Breast epithelium (tissue), 4 donors: ENCODE measurements around the gene PTPRCAP. TPM values are rescaled to one million over a fixed set of nuclear protein-coding genes. Genes with fewer than 3 reads are reported as not detected.
A peak's percentile ranks its signal among the peaks of the same experiment; 100 is the strongest.

Source experiments
- DNase-seq, 2 donors: peaks; one replicate each; pipeline ENCODE4 v3.0.0-alpha.2; 2019; ENCODE audit warnings: low spot score in 2 of 2
- H3K27ac ChIP-seq, 2 donors: fragments of 200-600 bp; sonication (generic) in 1 of 2; one replicate each; pipeline ENCODE4 v1.5.1; 2016 to 2019; ENCODE audit warnings: mild to moderate bottlenecking in 1 of 2
- H3K27me3 ChIP-seq, 2 donors: fragments of 200-600 bp; sonication (generic) in 1 of 2; one replicate each; pipeline versions ENCODE4 v1.5.1 to v1.6.0; 2017 to 2019; ENCODE audit warnings: control low read depth in 1 of 2, mild to moderate bottlenecking in 1 of 2
- H3K36me3 ChIP-seq: fragments of 200-600 bp; one replicate; pipeline ENCODE4 v1.5.1; 2019
- H3K4me1 ChIP-seq, 2 donors: fragments of 200-600 bp; sonication (generic); one replicate each; pipeline ENCODE4 v1.5.1; 2016 to 2019; ENCODE audit warnings: control low read depth in 1 of 2
- H3K4me3 ChIP-seq, 3 donors: fragments of 200-600 bp; sonication (generic); 1 replicate in 2 of 3; 2 replicates in 1 of 3; pipeline ENCODE4 v1.5.1; 2016 to 2019; ENCODE audit warnings: mild to moderate bottlenecking in 3 of 3, moderate library complexity in 2 of 3
- H3K9me3 ChIP-seq, 2 donors: fragments of 200-600 bp; sonication (generic) in 1 of 2; one replicate each; pipeline ENCODE4 v1.5.1; 2016 to 2019; ENCODE audit warnings: control low read depth in 1 of 2
- POLR2A ChIP-seq: fragments of 450-650 bp; IDR thresholded peaks from one replicate; pipeline ENCODE4 v1.6.1; 2016; ENCODE audit warnings: antibody characterized with exemption, mild to moderate bottlenecking, moderate library complexity
- POLR2AphosphoS5 ChIP-seq, 3 donors: sonication (generic); formaldehyde crosslinking; IDR thresholded peaks; one replicate each; pipeline ENCODE4 v1.6.1; 2017; ENCODE audit warnings: antibody characterized with exemption in 3 of 3
- intact Hi-C: fragments of 100-400 bp; cut with DNase I; formaldehyde crosslinking; loops from one replicate; pipeline ENCODE4 v1.15.1; 2023; ENCODE audit warnings: low total_unique reads
- total RNA-seq, 3 donors: library from RNA; depleted of rRNA; stranded (reverse); fragments of >200 nt; gene quantifications; one replicate each; pipeline ENCODE4 v1.1.0, GENCODE V29; 2016
- TF ChIP-seq, protein P1 (sequence below), 3 donors: fragments of 450-650 bp; IDR thresholded peaks; one replicate each; pipeline ENCODE4 v1.5.1; 2016 to 2017; ENCODE audit warnings: antibody characterized with exemption in 3 of 3, mild to moderate bottlenecking in 3 of 3, moderate library complexity in 3 of 3

Gene PTPRCAP
- total RNA-seq, 3 donors from 2014 or later: 2.1 to 9.2 (median 8.0) TPM

DNA sequence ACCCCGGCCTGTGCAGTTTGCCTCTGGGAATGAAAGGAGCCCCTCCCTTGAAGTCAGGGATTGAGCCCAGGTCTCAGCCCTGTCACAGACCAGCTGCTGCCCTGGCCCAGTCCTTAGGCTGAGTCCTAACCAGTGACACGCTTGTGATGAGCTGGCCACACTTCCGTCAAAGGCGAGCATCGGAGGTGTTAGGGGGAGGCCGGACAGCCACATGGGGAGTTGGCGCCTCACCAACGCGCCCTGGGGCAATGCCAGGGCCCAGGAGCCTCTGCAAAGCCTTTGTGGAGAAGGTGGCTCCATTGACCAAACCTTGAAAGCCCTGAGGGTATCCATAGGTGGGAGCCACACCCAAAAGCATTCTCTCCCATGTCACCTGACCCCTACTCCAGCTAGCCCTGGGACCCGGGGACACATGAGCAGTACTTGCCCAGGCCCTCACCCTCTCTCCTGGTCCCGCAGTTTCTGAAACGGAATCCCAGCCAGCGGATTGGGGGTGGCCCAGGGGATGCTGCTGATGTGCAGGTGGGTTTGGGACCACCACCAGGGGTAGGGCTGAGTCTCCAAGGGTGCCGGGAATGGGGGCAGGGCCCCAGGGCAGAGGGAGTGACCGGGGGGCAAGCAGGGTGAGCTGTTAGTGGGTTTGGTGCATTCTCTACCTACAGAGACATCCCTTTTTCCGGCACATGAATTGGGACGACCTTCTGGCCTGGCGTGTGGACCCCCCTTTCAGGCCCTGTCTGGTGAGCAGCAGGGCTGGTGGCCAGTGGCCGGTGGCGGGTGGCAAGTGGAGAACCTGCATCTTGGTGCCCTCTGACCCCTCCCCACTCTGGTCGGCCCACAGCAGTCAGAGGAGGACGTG lies 3.7 kb downstream of the PTPRCAP start:
- DNase-seq: no peak
- H3K4me1 ChIP-seq: peaks cover 0 to 8% of the 10 kb centered on the region in 2 donors
- no peaks in the 10 kb centered on the region for H3K36me3 ChIP-seq
- no peak overlapping the region for H3K4me3 ChIP-seq
- TF ChIP-seq POLR2AphosphoS5 (IDR thresholded peaks at IDR 0.05) (no peak), POLR2A (no peak)
- TF ChIP-seq, protein P1, sequence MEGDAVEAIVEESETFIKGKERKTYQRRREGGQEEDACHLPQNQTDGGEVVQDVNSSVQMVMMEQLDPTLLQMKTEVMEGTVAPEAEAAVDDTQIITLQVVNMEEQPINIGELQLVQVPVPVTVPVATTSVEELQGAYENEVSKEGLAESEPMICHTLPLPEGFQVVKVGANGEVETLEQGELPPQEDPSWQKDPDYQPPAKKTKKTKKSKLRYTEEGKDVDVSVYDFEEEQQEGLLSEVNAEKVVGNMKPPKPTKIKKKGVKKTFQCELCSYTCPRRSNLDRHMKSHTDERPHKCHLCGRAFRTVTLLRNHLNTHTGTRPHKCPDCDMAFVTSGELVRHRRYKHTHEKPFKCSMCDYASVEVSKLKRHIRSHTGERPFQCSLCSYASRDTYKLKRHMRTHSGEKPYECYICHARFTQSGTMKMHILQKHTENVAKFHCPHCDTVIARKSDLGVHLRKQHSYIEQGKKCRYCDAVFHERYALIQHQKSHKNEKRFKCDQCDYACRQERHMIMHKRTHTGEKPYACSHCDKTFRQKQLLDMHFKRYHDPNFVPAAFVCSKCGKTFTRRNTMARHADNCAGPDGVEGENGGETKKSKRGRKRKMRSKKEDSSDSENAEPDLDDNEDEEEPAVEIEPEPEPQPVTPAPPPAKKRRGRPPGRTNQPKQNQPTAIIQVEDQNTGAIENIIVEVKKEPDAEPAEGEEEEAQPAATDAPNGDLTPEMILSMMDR (IDR thresholded peaks at IDR 0.05): no peak
- H3K27me3 ChIP-seq: no peaks in the 10 kb centered on the region
- no peaks in the 10 kb centered on the region for H3K9me3 ChIP-seq
- intact Hi-C loops: no loop called here
- no peak overlapping the region for H3K27ac ChIP-seq

DNA sequence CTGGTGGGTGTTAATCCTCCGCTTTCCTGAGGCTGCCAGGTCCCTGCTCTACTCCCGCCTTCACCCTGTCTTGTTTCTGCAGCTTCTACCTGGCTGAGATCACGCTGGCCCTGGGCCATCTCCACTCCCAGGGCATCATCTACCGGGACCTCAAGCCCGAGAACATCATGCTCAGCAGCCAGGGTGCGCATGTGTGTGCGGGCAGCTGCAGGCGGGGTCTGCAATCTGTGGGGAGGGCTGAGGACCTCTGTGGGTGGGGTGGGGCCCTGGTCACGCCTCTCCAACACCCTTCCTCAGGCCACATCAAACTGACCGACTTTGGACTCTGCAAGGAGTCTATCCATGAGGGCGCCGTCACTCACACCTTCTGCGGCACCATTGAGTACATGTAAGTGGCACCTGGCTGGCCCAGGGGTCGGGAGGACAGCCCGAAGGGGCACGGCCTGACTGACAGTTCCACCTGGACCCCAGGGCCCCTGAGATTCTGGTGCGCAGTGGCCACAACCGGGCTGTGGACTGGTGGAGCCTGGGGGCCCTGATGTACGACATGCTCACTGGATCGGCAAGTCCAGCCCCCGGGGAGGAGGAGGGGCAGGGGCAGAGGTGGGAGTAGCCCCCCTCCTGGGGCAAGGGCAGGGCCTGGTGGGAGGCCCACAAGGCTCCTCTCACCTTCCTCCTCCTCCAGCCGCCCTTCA lies 4.7 kb downstream of the PTPRCAP start:
- no peaks in the 10 kb centered on the region for H3K27me3 ChIP-seq
- peaks cover 0 to 8% of the 10 kb centered on the region in 2 donors for H3K4me1 ChIP-seq
- no peak overlapping the region for H3K4me3 ChIP-seq
- TF ChIP-seq, protein P1 (IDR thresholded peaks at IDR 0.05): no peak
- TF ChIP-seq POLR2AphosphoS5 (IDR thresholded peaks at IDR 0.05): no peak
- no peak for TF ChIP-seq POLR2A
- H3K27ac ChIP-seq: no peak overlapping the region
- H3K9me3 ChIP-seq: no peaks in the 10 kb centered on the region
- intact Hi-C loops: no loop called here
- no peak for DNase-seq
- no peaks in the 10 kb centered on the region for H3K36me3 ChIP-seq

- peaks cover 0 to 12% of the 10 kb centered on the region in 2 donors for H3K4me1 ChIP-seq
- no peak for DNase-seq
- TF ChIP-seq POLR2AphosphoS5 (IDR thresholded peaks at IDR 0.05): no peak
- TF ChIP-seq, protein P1 (IDR thresholded peaks at IDR 0.05): no peak
- TF ChIP-seq POLR2A: no peak
- no peaks in the 10 kb centered on the region for H3K9me3 ChIP-seq
- no peak overlapping the region for H3K4me3 ChIP-seq
- intact Hi-C loops: no loop called here
- H3K36me3 ChIP-seq: no peaks in the 10 kb centered on the region
- H3K27me3 ChIP-seq: no peaks in the 10 kb centered on the region
- no peak overlapping the region for H3K27ac ChIP-seq
Observed at GRCh38 chr11:67431346-67432249, 5.9 kb downstream of the PTPRCAP start.

- Histone ChIP-seq H3K4me1 (peaks cover 0 to 12% of the 10 kb centered on the region in 2 donors), H3K36me3 (no peaks in the 10 kb centered on the region), H3K4me3 (peak overlapping the region in 1 of 3 donors; percentile 76), H3K9me3 (no peaks in the 10 kb centered on the region), H3K27me3 (no peaks in the 10 kb centered on the region), H3K27ac (no peak overlapping the region)
- no peak for TF ChIP-seq POLR2A
- TF ChIP-seq, protein P1 (IDR thresholded peaks at IDR 0.05): no peak
- no peak for TF ChIP-seq POLR2AphosphoS5 (IDR thresholded peaks at IDR 0.05)
- DNase-seq: no peak
- intact Hi-C loops: no loop called here
Observed at GRCh38 chr11:67429722-67430121, 7.8 kb downstream of the PTPRCAP start.
